Small intestine (tissue), 7 donors: ENCODE data around the gene RAB6A. TPM values are rescaled to one million over a fixed set of nuclear protein-coding genes. Genes with fewer than 3 reads are reported as not detected.
"Not testable (repeated sequence)": the region's sequence is repeated elsewhere in the genome, so short reads cannot be mapped to it uniquely, and the experiment has no call there.

ENCODE experiments used
- DNase-seq, 2 donors: peaks; one replicate each; pipeline versions ENCODE4 v3.0.0 to v3.0.0-alpha.2; 2013
- FAIRE-seq: peaks from 2 replicates; lab custom pipeline; 2012; peaks lifted over from hg19 to GRCh38; lab: Jason Lieb, UNC
- H3K27ac ChIP-seq, 3 donors: one replicate each; pipeline ENCODE4 v1.5.1; 2013; ENCODE audit warnings: low read length in 2 of 3, mild to moderate bottlenecking in 2 of 3, control low read depth in 1 of 3, inconsistent platforms in 1 of 3, low read depth in 1 of 3, moderate library complexity in 1 of 3
- H3K27me3 ChIP-seq, 3 donors: one replicate each; pipeline ENCODE4 v1.6.1; 2013; ENCODE audit warnings: low read length in 3 of 3, inconsistent platforms in 1 of 3; ENCODE audit not compliant: control insufficient read depth in 3 of 3, insufficient read depth in 3 of 3
- H3K36me3 ChIP-seq, 3 donors: one replicate each; pipeline ENCODE4 v1.6.1; 2013; ENCODE audit warnings: low read length in 3 of 3, inconsistent platforms in 1 of 3, low read depth in 1 of 3, mild to moderate bottlenecking in 1 of 3, moderate library complexity in 1 of 3; ENCODE audit not compliant: control insufficient read depth in 3 of 3, insufficient read depth in 2 of 3
- H3K4me1 ChIP-seq, 3 donors: one replicate each; pipeline ENCODE4 v1.6.1; 2013; ENCODE audit warnings: low read length in 2 of 3, inconsistent platforms in 1 of 3, low read depth in 1 of 3, mild to moderate bottlenecking in 1 of 3, moderate library complexity in 1 of 3; ENCODE audit not compliant: control insufficient read depth in 3 of 3, insufficient read depth in 2 of 3
- H3K4me3 ChIP-seq, 3 donors: one replicate each; pipeline ENCODE4 v1.5.1; 2013; ENCODE audit warnings: low read length in 3 of 3, control low read depth in 1 of 3, inconsistent platforms in 1 of 3, low read depth in 1 of 3, mild to moderate bottlenecking in 1 of 3, moderate library complexity in 1 of 3
- H3K9me3 ChIP-seq, 2 donors: one replicate each; pipeline ENCODE4 v1.6.1; 2013; ENCODE audit warnings: low read depth in 1 of 2, low read length in 1 of 2; ENCODE audit not compliant: control insufficient read depth in 2 of 2, insufficient read depth in 1 of 2
- WGBS, 3 donors: extraction: QIAGEN DNeasy Blood & Tissue Kit; methylation state at CpG; one replicate each; pipeline ENCODE4 v1.1.7; 2013; 5-methylcytosine and 5-hydroxymethylcytosine counted together
- polyA plus RNA-seq, 4 donors: library from polyadenylated mRNA; stranded (reverse) in 3 of 4; unstranded in 1 of 4; fragments of 200-250 nt in 3 of 4; fragments of 120-200 nt in 1 of 4; gene quantifications; one replicate each; pipeline versions ENCODE4 v1.2.1 to v1.2.3, GENCODE V29; 2013
- donor health status: healthy with polysubstance abuse.
- donor health status: control.
- donor health status: control.
- donor health status: Bipolar disorder and iron deficiency.
- donor health status: healthy.

Gene RAB6A
- polyA plus RNA-seq, 4 donors, result 71.8 to 127 (median 95.8) TPM

- H3K4me3 ChIP-seq, result no peak overlapping the region
- WGBS, 3 donors, result 79 to 100% (median 97%) methylated on average over 1 of the region's 1 CpG
- peaks cover 0 to 48% (median 10%) of the 10 kb centered on the region in 3 donors for H3K36me3 ChIP-seq
- no peak overlapping the region for H3K27ac ChIP-seq
- no peaks in the 10 kb centered on the region for H3K4me1 ChIP-seq
- H3K9me3 ChIP-seq, result no peaks in the 10 kb centered on the region
- H3K27me3 ChIP-seq, result no peaks in the 10 kb centered on the region
- FAIRE-seq, result no peak
- DNase-seq, result peak in 1 of 2 donors; percentile 77
Observed at GRCh38 chr11:73705053-73705452, 55.8 kb downstream of the RAB6A start.

GRCh38 chr11:73693899-73694525 lies 66.9 kb downstream of the RAB6A start:
- Histone ChIP-seq H3K4me1 (no peaks in the 10 kb centered on the region), H3K9me3 (no peaks in the 10 kb centered on the region), H3K27me3 (no peaks in the 10 kb centered on the region), H3K4me3 (no peak overlapping the region), H3K27ac (no peak overlapping the region), H3K36me3 (peaks cover 0 to 42% (median 6%) of the 10 kb centered on the region in 3 donors)
- no peak for DNase-seq
- FAIRE-seq, result no peak
- WGBS, 3 donors, result 82 to 87% (median 87%) methylated on average over 4 of the region's 4 CpGs

- 61 to 69% (median 66%) methylated on average over 2 of the region's 2 CpGs for WGBS, 3 donors
- H3K36me3 ChIP-seq, result peaks cover 3 to 42% (median 15%) of the 10 kb centered on the region in 3 donors
- H3K4me1 ChIP-seq, result no peaks in the 10 kb centered on the region
- no peaks in the 10 kb centered on the region for H3K27me3 ChIP-seq
- no peaks in the 10 kb centered on the region for H3K9me3 ChIP-seq
- FAIRE-seq (no peak), DNase-seq (peak in 1 of 2 donors; percentile 23)
- no peak overlapping the region for H3K4me3 ChIP-seq
- H3K27ac ChIP-seq, result no peak overlapping the region
Observed at GRCh38 chr11:73680687-73681086, 80.2 kb downstream of the RAB6A start.

- not testable (repeated sequence) for H3K4me3 ChIP-seq, DNase-seq, H3K27me3 ChIP-seq, H3K27ac ChIP-seq, H3K4me1 ChIP-seq, H3K9me3 ChIP-seq
- WGBS, 3 donors, result 92 to 96% (median 96%) methylated on average over 5 of the region's 5 CpGs
- H3K36me3 ChIP-seq, result peaks cover 3 to 30% (median 16%) of the 10 kb centered on the region in 3 donors
- peak; percentile 89 for FAIRE-seq
Observed at GRCh38 chr11:73676552-73676951, 84.3 kb downstream of the RAB6A start.

- WGBS, 3 donors, result 90 to 92% (median 91%) methylated on average over 6 of the region's 6 CpGs
- no peaks in the 10 kb centered on the region for H3K4me1 ChIP-seq
- H3K9me3 ChIP-seq, result no peaks in the 10 kb centered on the region
- no peak overlapping the region for H3K4me3 ChIP-seq
- H3K27me3 ChIP-seq, result no peaks in the 10 kb centered on the region
- FAIRE-seq (no peak), DNase-seq (no peak)
- H3K27ac ChIP-seq, result no peak overlapping the region
- peaks cover 0 to 9% (median 2%) of the 10 kb centered on the region in 3 donors for H3K36me3 ChIP-seq
Observed at GRCh38 chr11:73671701-73672100, 89.2 kb downstream of the RAB6A start.

GRCh38 chr11:73670808-73671207 lies 90.1 kb downstream of the RAB6A start:
- H3K27ac ChIP-seq, result no peak overlapping the region
- peak in 1 of 2 donors; percentile 80 for DNase-seq
- no peaks in the 10 kb centered on the region for H3K27me3 ChIP-seq
- H3K4me1 ChIP-seq, result no peaks in the 10 kb centered on the region
- 51 to 82% (median 69%) methylated on average over 3 of the region's 3 CpGs for WGBS, 3 donors
- H3K9me3 ChIP-seq, result no peaks in the 10 kb centered on the region
- H3K4me3 ChIP-seq, result no peak overlapping the region
- H3K36me3 ChIP-seq, result peaks cover 0 to 9% (median 2%) of the 10 kb centered on the region in 3 donors
- FAIRE-seq, result no peak

GRCh38 chr11:73667891-73668290 lies 93.0 kb downstream of the RAB6A start:
- 71 to 85% (median 74%) methylated on average over 1 of the region's 1 CpG for WGBS, 3 donors
- Histone ChIP-seq H3K9me3 (no peaks in the 10 kb centered on the region), H3K27ac (no peak overlapping the region), H3K27me3 (no peaks in the 10 kb centered on the region), H3K36me3 (peaks cover 0 to 2% (median 0%) of the 10 kb centered on the region in 3 donors), H3K4me1 (peaks cover 0 to 3% (median 0%) of the 10 kb centered on the region in 3 donors), H3K4me3 (no peak overlapping the region)
- DNase-seq, result no peak
- no peak for FAIRE-seq

- Histone ChIP-seq H3K27ac (no peak overlapping the region), H3K36me3 (peaks cover 0 to 2% (median 0%) of the 10 kb centered on the region in 3 donors), H3K4me1 (peaks cover 0 to 14% (median 3%) of the 10 kb centered on the region in 3 donors), H3K9me3 (no peaks in the 10 kb centered on the region), H3K27me3 (no peaks in the 10 kb centered on the region), H3K4me3 (no peak overlapping the region)
- no peak for FAIRE-seq
- no peak for DNase-seq
Observed at GRCh38 chr11:73664877-73665276, 96.0 kb downstream of the RAB6A start.
